ENCODE measurements around the gene NUDT3. TPM values are rescaled to one million over a fixed set of nuclear protein-coding genes. Genes with fewer than 3 reads are reported as not detected.

NUDT3 gene
- total and polyA plus RNA-seq, 9 of the 15 experiments (the other 6 are each of a cell fraction or from before 2014, with no cell fraction given), result 5.4 to 81.2 (median 56.4) TPM

DNA sequence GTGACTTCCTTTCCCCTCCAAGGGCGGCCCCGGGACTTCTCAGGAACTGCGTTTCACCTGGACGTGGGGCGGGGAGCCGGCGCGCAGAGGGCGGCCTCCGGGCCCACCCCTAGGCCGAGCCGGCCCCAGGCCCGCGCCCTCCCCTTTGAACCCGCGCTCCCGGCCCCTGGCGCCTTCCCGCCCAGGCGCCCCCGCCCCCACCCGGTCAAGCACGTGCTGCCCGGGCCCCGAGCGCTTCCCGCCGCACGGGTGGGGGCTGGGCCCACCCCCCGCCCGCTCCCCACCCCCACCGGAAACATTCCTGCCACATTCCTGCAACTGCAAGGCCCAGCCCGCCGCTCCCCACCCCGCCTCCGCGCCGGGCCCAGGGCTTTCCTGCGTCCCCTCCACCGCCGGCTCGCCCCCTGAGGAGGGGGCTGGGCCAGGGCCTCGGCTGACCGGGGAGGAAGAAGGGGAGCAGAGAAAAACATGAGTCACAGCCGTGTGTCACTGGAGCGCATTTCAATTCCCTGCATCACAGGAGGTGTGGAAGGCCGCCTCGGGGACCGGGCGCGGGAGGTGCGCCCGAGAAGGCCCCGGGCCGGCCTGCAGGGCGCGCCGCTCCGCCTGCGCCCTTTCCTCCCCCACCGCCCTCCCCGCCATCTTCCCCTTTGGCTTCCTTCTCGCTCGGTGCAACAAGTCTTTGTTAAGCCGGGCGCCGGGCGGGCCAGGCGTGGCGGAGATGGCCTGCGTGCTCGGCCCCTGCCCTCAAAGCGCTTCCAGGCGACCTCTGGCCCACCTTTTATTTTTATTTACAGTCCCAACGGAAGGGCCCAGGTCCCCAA is 156.9 kb downstream of the NUDT3 start (continued):
- TF ChIP-seq POLR2G (IDR thresholded peaks at IDR 0.05; ENCODE audit: low read depth, low read length), result peak; percentile 86
- peak; percentile 70; the same call in 1 of the 2 replicates for TF ChIP-seq ZBTB17 (CRISPR knock-in tag; IDR thresholded peaks at IDR 0.05)
- TF ChIP-seq ZNF146 (CRISPR knock-in tag; IDR thresholded peaks at IDR 0.05; ENCODE audit: unreplicated experiment), result peak; percentile 6
- TF ChIP-seq TSC22D4 (tag; IDR thresholded peaks at IDR 0.05), result no peak
- TF ChIP-seq ZNF347 (CRISPR knock-in tag; IDR thresholded peaks at IDR 0.05; ENCODE audit: low read depth), result 0 out of 2 replicates have a peak, but pooled peaks have one; percentile 27
- TF ChIP-seq ZNF778 (CRISPR knock-in tag; IDR thresholded peaks at IDR 0.05), result no peak
- peak; percentile 85; the same call in 1 of the 2 replicates for TF ChIP-seq ZNF77 (CRISPR knock-in tag; IDR thresholded peaks at IDR 0.05)
- 0 out of 2 replicates have a peak, but pooled peaks have one; percentile 22 for TF ChIP-seq PML (IDR thresholded peaks at IDR 0.05; ENCODE audit: low read length)
- TF ChIP-seq CTCF (IDR thresholded peaks at IDR 0.05 in 2 of 3, conservative IDR thresholded peaks at IDR 0.05 in 1 of 3; ENCODE audit: insufficient read depth in 2 of 3, low read depth in 1 of 3, low read length in 3 of 3), result peak in 2 of 3 experiments; percentile 14 to 28; a peak in 3 of 6 replicates
- peak; percentile 79 for TF ChIP-seq HMGN3 (IDR thresholded peaks at IDR 0.05; ENCODE audit: borderline replicate concordance, extremely low read depth, insufficient read length, low read depth, low read length)
- peak; percentile 32 for TF ChIP-seq PHF20 (IDR thresholded peaks at IDR 0.05; ENCODE audit: partially characterized antibody)
- peak; percentile 48 for TF ChIP-seq TARDBP (IDR thresholded peaks at IDR 0.05)
- TF ChIP-seq TFE3 (CRISPR knock-in tag; IDR thresholded peaks at IDR 0.05), result no peak
- TF ChIP-seq EP300 (IDR thresholded peaks at IDR 0.05; ENCODE audit: low read length), result peak; percentile 39
- peak; percentile 81 for TF ChIP-seq CCNT2 (IDR thresholded peaks at IDR 0.05; ENCODE audit: borderline replicate concordance, extremely low read depth, insufficient read length, low read depth, low read length)
- TF ChIP-seq SAFB2 (IDR thresholded peaks at IDR 0.05; ENCODE audit: borderline replicate concordance, low read depth, low read length, severe bottlenecking), result no peak
- TF ChIP-seq HNRNPL (IDR thresholded peaks at IDR 0.05; ENCODE audit: low read depth, low read length), result peak; percentile 68; the same call in 1 of the 2 replicates
- peak; percentile 70 for TF ChIP-seq CXXC5 (CRISPR knock-in tag; IDR thresholded peaks at IDR 0.05)
- peak; percentile 34; the same call in 1 of the 2 replicates for TF ChIP-seq ZBED1 (IDR thresholded peaks at IDR 0.05)
- TF ChIP-seq TAF15 (IDR thresholded peaks at IDR 0.05; ENCODE audit: low read depth, low read length), result peak; percentile 89; the same call in 1 of the 2 replicates
- TF ChIP-seq TBL1XR1 (IDR thresholded peaks at IDR 0.05; ENCODE audit: low read length in 2 of 2), result peak in 1 of 2 experiments; percentile 36; a peak in 1 of 4 replicates
- TF ChIP-seq SMAD1 (IDR thresholded peaks at IDR 0.05; ENCODE audit: low read depth, low read length, partially characterized antibody), result peak; percentile 8
- peak; percentile 27 to 66; a peak in 2 of 4 replicates for TF ChIP-seq NONO (IDR thresholded peaks at IDR 0.05; ENCODE audit: low read depth in 2 of 2, low read length in 1 of 2)
- TF ChIP-seq KLF1 (tag; IDR thresholded peaks at IDR 0.05), result 0 out of 2 replicates have a peak, but pooled peaks have one; percentile 35
